GM23248 (cell line): ENCODE measurements around the gene PHF11. TPM values are rescaled to one million over a fixed set of nuclear protein-coding genes. Genes with fewer than 3 reads are reported as not detected.

Experiments
- DNase-seq: peaks from one replicate; pipeline ENCODE4 v3.0.0-alpha.2; 2015
- H2AFZ ChIP-seq: fragments of 200-600 bp; sonication (generic); 2 replicates; pipeline ENCODE4 v1.6.1; 2016; ENCODE audit warnings: antibody characterized with exemption
- H3F3A ChIP-seq: fragments of 200-600 bp; sonication (generic); 2 replicates; pipeline ENCODE4 v1.6.1; 2016; ENCODE audit warnings: mild to moderate bottlenecking, antibody characterized with exemption, mixed run types; ENCODE audit not compliant: insufficient read depth
- H3K27ac ChIP-seq: fragments of 200-600 bp; sonication (generic); 2 replicates; pipeline ENCODE4 v1.5.1; 2016; ENCODE audit warnings: mild to moderate bottlenecking
- H3K27me3 ChIP-seq: fragments of 200-600 bp; sonication (generic); replicated peaks from 2 replicates; pipeline ENCODE4 v1.6.1; 2016; ENCODE audit warnings: mild to moderate bottlenecking; ENCODE audit not compliant: insufficient read depth
- H3K36me3 ChIP-seq: fragments of 200-600 bp; sonication (generic); 2 replicates; pipeline ENCODE4 v1.6.1; 2016; ENCODE audit warnings: low read depth, mild to moderate bottlenecking
- H3K4me1 ChIP-seq: fragments of 200-600 bp; sonication (generic); 2 replicates; pipeline ENCODE4 v1.6.1; 2016; ENCODE audit warnings: mild to moderate bottlenecking; ENCODE audit not compliant: insufficient read depth
- H3K4me2 ChIP-seq: fragments of 200-600 bp; sonication (generic); one replicate; pipeline ENCODE4 v1.6.1; 2016; ENCODE audit warnings: mild to moderate bottlenecking; ENCODE audit not compliant: unreplicated experiment
- H3K4me3 ChIP-seq: fragments of 200-600 bp; sonication (generic); 2 replicates; pipeline ENCODE4 v1.5.1; 2016; ENCODE audit warnings: mild to moderate bottlenecking
- H3K79me2 ChIP-seq: fragments of 200-600 bp; sonication (generic); 2 replicates; pipeline ENCODE4 v1.6.1; 2016; ENCODE audit warnings: mild to moderate bottlenecking; ENCODE audit not compliant: insufficient read depth
- H3K9ac ChIP-seq: fragments of 200-600 bp; sonication (generic); 2 replicates; pipeline ENCODE4 v1.6.1; 2016; ENCODE audit warnings: mild to moderate bottlenecking
- H3K9me2 ChIP-seq: fragments of 200-600 bp; sonication (generic); 2 replicates; pipeline ENCODE4 v1.6.1; 2016; ENCODE audit warnings: mixed run types, mild to moderate bottlenecking, moderate library complexity; ENCODE audit not compliant: insufficient read depth
- H3K9me3 ChIP-seq: fragments of 200-600 bp; sonication (generic); one replicate; pipeline ENCODE4 v1.6.1; 2017; ENCODE audit warnings: low read depth
- H4K20me1 ChIP-seq: fragments of 200-600 bp; sonication (generic); 2 replicates; pipeline ENCODE4 v1.6.0; 2016; ENCODE audit not compliant: insufficient read depth
- EZH2 ChIP-seq: fragments of 200-600 bp; sonication (generic); IDR thresholded peaks from 2 replicates; pipeline ENCODE4 v1.6.1; 2018; ENCODE audit warnings: antibody characterized with exemption, mild to moderate bottlenecking; ENCODE audit not compliant: insufficient read depth, poor library complexity, severe bottlenecking
- EZH2phosphoT487 ChIP-seq: fragments of 200-600 bp; sonication (generic); IDR thresholded peaks from 2 replicates; pipeline ENCODE4 v1.6.1; 2018; ENCODE audit warnings: antibody characterized with exemption, moderate library complexity, mild to moderate bottlenecking, low read depth; ENCODE audit not compliant: insufficient read depth
- WGBS, 2 experiments: methylation state at CpG; one replicate each; pipeline ENCODE4 v1.1.6; 2015 to 2017; ENCODE audit warnings: low lambda C conversion rate in 2 of 2, low coverage in 1 of 2; ENCODE audit errors: missing lambda C conversion rate in 2 of 2; 5-methylcytosine and 5-hydroxymethylcytosine counted together
- in situ Hi-C: fragments of 300-500 bp; cut with MboI; formaldehyde crosslinking; loops from 2 replicates; pipeline ENCODE4 v1.15.0; 2020
- polyA plus RNA-seq: library from polyadenylated mRNA; unstranded; fragments of >200 nt; fragmentation: Nextera tagmentation; extraction: Ambion mirVana; gene quantifications from 2 replicates; pipeline ENCODE4 v1.2.1, GENCODE V29; 2016
- total RNA-seq: library from RNA; depleted of rRNA; stranded (reverse); fragments of >200 nt; shearing (Covaris generic); gene quantifications from 2 replicates; pipeline ENCODE4 v1.2.3, GENCODE V29; 2014; rRNA removed

PHF11 gene
- total and polyA plus RNA-seq, 2 experiments from 2014 or later, result 16.9 to 29.3 TPM

DNA sequence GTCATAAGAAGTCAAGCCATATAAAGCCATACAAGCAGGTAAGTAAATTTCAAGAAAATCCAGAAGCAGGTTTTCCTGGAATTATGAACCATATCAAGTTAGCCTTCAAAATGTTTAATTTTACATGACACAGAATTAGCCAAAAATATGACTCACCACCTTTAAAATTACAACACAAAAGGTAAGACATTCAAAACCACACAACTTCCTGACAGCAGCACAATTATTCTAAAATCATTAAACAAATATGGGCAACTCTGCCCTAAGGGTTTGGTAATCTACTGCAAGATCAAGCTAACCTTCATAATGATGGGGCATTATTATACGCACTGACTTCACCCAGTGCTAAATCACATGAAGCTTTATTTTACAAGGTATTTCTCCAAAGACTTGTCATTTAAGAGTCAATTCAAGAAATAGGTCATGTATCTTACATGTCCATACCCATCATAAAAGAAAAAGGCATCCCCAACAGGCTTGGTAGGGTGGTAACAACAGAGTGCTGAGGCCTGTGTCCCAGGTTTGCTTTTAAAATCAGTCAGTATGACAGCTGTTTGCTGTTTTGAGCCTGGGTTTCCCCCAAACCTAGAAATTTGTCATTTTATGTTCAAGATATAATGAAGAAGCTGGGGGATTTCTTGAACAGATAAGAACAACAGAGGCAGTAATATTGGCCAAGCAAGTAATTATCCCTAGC lies 74.4 kb downstream of the PHF11 start:
- Histone ChIP-seq H3K4me1 (peaks cover 7% of the 10 kb centered on the region; the same call in 1 of the 2 replicates), H4K20me1 (0 out of 2 replicates have a peak, but pooled peaks cover 3% of the 10 kb centered on the region), H3K9ac (no peak overlapping the region), H3K9me2 (no peaks in the 10 kb centered on the region), H3K27ac (no peak overlapping the region), H3K79me2 (no peaks in the 10 kb centered on the region), H3K4me3 (no peak overlapping the region), H3K27me3 (no peaks in the 10 kb centered on the region), H3K4me2 (no peak overlapping the region), H2AFZ (no peak overlapping the region), H3K9me3 (no peaks in the 10 kb centered on the region), H3K36me3 (0 out of 2 replicates have a peak, but pooled peaks cover 5% of the 10 kb centered on the region), H3F3A (no peaks in the 10 kb centered on the region)
- in situ Hi-C loops, result no loop called here
- TF ChIP-seq EZH2 (no peak), EZH2phosphoT487 (no peak)
- 96 to 97% methylated on average over 1 of the region's 1 CpG for WGBS, 2 experiments
- peak; percentile 3 for DNase-seq

DNA sequence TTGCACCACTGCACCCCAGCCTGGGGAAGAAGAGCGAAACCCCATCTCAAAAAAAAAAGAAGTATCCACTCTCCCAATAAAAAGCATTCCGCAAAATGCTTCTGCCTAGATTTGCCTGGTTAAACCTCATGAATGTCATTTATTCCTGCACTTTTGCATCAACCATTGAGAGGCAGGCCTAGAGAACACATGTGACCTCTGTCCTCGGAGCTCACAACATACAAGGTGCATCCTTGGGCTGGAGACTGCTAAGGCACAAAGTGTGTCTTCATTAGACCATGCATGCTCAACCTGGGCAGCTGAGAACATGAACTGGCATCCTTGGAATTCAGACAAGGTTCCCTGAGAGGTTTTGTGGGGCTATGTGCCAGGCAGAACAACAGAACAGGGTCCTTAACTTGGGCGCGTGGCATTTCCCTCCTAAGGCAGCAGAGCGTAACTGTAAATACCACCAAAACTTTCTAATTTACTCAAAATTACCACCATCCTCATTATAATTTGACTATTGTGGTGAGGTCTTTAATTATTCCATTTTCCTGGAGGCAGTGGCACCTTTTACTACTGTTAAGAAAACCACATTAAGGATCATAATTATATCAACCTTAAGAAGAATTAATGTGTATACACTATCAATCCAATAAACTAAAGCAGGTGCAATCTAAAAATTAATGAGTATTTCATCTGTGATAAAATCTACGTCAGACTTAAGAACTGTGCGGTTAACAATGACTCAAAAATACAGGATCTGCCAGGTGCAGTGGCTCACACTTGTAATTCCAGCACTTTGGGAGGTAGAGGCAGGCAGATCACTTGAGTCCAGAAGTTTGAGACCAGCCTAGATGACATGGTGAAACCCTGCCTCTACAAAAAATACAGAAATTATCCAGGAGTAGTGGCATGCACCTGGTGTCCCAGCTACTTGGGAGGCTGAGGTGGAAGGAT lies 75.8 kb downstream of the PHF11 start:
- H3F3A ChIP-seq, result no peaks in the 10 kb centered on the region
- H3K4me2 ChIP-seq, result no peak overlapping the region
- peaks cover 7% of the 10 kb centered on the region; the same call in 1 of the 2 replicates for H3K4me1 ChIP-seq
- no peak for DNase-seq
- H3K27ac ChIP-seq, result no peak overlapping the region
- TF ChIP-seq EZH2phosphoT487 (no peak), EZH2 (no peak)
- H4K20me1 ChIP-seq, result 0 out of 2 replicates have a peak, but pooled peaks cover 3% of the 10 kb centered on the region
- H3K9ac ChIP-seq, result no peak overlapping the region
- no peak overlapping the region for H2AFZ ChIP-seq
- H3K79me2 ChIP-seq, result no peaks in the 10 kb centered on the region
- 96 to 98% methylated on average over 8 of the region's 8 CpGs for WGBS, 2 experiments
- no peak overlapping the region for H3K4me3 ChIP-seq
- H3K36me3 ChIP-seq, result 0 out of 2 replicates have a peak, but pooled peaks cover 4% of the 10 kb centered on the region
- H3K9me3 ChIP-seq, result no peaks in the 10 kb centered on the region
- H3K27me3 ChIP-seq, result no peaks in the 10 kb centered on the region
- in situ Hi-C loops, result no loop called here
- no peaks in the 10 kb centered on the region for H3K9me2 ChIP-seq

Other genes starting within 250 kb of the PHF11 start
- 1.8 and 8.7 TPM in 2 replicates for gene CDADC1, start 248.0 kb upstream of the PHF11 start, total RNA-seq
- gene CDADC1, start 248.0 kb upstream of the PHF11 start, polyA plus RNA-seq, result 12.6 and 13.7 TPM in 2 replicates
- 7.3 and 10.5 TPM in 2 replicates for gene CAB39L, start 51.9 kb upstream of the PHF11 start, total RNA-seq
- gene CAB39L, start 51.9 kb upstream of the PHF11 start, polyA plus RNA-seq, result 6.1 and 7.0 TPM in 2 replicates
- gene SETDB2, start 51.7 kb upstream of the PHF11 start, total RNA-seq, result 2.8 and 5.3 TPM in 2 replicates
- 5.1 and 5.7 TPM in 2 replicates for gene SETDB2, start 51.7 kb upstream of the PHF11 start, polyA plus RNA-seq
- 9.5 and 14.5 TPM in 2 replicates for gene RCBTB1, start 89.6 kb downstream of the PHF11 start, total RNA-seq
- gene RCBTB1, start 89.6 kb downstream of the PHF11 start, polyA plus RNA-seq, result 9.4 and 9.9 TPM in 2 replicates
- gene ARL11, start 132.6 kb downstream of the PHF11 start, total RNA-seq, result not detected in 2 replicates
- not detected in 2 replicates for gene ARL11, start 132.6 kb downstream of the PHF11 start, polyA plus RNA-seq
- gene EBPL, start 195.5 kb downstream of the PHF11 start, total RNA-seq, result 54.3 and 68.3 TPM in 2 replicates
- 65.0 and 67.7 TPM in 2 replicates for gene EBPL, start 195.5 kb downstream of the PHF11 start, polyA plus RNA-seq